GM19463 (cell line): ENCODE results near the gene MTERF2.

Experiments
- ATAC-seq: cut with Tn5 transposase; IDR thresholded peaks from one replicate; pipeline ENCODE4 v1.9.1; 2021; ENCODE audit warnings: mild to moderate bottlenecking, moderate library complexity; ENCODE audit not compliant: unreplicated experiment

Gene MTERF2

DNA sequence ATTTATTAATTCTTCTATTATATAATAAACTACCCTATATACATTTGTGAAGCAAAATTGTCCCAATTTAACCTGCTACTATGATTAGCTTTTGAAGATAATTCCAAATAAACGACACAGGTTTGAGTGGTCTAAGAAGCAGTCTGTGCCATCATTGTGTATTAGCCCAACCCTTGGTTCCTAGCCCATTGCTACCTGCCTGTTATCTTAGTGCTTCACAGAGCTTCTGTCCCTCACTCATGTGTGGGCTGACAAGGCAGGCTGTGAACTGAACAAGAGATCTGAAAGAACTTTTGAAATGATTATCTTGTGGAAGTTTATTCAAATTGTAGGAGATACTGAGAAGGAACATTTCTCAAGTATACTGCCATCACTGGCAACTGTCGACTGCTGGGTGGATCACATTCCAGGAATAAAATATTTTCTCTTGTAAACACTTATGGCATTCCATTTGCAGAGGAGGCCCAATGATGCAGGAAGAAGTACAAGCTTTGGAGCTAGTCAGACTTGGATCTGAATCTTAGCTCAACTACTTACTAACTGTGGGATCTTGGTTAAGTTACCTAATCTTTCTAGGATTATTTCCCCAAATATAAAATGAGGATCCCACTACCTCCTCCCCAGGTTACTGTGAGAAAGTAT, 7.8 kb upstream of the MTERF2 start:
- no peak for ATAC-seq

DNA sequence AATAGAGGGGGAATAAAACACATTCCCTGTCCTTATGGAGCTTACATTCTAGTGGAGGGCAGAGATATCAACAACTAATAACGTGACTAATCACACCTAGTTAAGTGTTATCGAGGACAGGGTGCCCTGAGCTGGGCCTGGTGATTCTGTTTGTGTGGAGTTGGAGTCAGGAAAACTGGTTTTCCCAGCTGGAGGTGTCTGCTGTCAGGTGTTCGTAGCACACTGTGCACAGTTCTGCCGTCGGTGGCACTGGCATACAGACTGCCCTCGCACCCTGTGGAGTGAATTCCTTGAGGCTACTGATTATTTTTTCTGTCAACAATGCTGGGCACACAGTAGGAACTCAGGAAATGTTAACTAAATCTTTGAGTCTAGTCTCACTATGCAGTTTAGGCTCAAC, 900 bp upstream of the MTERF2 start:
- ATAC-seq: no peak

DNA sequence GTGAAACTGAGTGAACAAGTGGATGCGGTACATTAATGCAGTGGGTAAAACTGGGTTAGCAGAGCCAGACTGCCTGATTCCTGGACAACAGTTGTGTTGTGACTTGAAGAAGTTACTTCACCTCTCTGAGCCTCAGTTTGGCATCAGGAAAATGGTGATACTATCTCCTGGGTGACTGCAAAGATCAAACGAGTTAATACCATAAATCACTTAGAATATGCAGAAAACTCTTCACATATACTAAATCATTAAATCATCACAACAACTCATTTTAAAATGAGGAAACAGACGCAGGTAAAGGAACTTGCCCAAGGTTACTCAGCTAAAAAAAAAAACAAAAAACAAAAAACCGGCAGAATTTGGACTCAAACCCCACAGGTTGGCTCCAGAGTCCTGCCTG, 811 bp downstream of the MTERF2 start:
- no peak for ATAC-seq

GRCh38 chr12:106985479-106985878, 1.5 kb downstream of the MTERF2 start:
- ATAC-seq: no peak

DNA sequence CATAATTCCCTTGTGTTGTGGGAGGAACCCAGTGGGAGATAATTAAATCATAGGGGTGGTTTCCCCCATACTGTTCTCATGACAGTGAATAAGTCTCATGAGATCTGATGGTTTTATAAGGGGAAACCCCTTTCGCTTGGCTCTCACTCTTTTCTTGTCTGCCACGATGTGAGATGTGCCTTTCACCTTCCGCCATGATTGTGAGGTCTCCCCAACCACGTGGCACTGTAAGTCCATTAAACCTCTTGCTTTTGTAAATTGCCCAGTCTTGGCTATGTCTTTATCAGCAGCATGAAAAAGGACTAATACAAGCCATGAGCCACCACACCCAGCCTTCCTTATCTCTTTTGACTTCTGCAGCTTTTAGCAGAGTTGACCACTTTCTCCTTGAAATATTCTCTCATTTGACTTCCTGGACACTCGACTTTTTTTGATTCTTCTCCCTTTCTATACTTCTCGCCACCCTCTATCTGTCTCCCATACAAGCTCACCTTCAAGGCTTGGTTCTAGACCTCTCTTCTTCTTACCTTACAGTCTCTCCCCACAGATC, 2.3 kb downstream of the MTERF2 start:
- ATAC-seq: no peak

DNA sequence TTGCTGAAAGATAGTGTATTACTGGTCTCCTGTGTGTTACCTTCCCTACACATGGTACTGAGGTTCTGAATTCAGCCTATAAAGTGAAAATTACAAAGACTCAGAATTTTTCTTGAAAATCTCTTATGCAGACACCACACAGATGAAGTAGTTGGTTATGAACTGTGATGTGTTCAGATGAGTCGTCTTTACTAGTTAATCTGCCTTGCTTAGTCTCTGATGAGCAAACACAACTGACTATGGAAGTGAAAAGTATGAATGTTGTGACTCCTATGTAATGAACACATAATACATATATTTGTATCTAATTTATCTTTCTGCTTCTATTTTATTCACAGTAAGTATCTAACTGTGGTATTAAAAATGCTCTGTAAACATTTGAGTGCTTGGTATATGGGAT, 4.7 kb downstream of the MTERF2 start:
- no peak for ATAC-seq

- no peak for ATAC-seq
Observed at GRCh38 chr12:106981788-106982187, 5.2 kb downstream of the MTERF2 start.

DNA sequence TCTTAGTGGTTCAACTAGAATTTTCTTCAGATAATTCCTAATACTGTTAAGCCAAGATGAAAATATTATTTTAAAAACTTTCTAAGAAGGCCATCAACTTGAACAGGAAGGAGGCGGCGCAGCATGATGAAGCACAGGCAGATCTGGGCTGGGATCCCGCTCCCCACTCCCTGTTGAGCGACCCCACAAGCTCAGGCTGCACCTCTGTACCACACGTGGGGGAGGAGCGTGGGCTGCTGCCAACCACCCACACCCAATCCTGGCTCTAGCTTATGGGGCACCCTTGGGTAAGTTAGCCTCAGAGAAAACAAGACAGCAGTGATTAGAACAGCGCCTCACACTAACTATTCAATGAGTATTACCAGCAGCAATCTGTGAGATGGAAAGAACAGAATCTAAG, 6.0 kb downstream of the MTERF2 start:
- ATAC-seq: no peak

DNA sequence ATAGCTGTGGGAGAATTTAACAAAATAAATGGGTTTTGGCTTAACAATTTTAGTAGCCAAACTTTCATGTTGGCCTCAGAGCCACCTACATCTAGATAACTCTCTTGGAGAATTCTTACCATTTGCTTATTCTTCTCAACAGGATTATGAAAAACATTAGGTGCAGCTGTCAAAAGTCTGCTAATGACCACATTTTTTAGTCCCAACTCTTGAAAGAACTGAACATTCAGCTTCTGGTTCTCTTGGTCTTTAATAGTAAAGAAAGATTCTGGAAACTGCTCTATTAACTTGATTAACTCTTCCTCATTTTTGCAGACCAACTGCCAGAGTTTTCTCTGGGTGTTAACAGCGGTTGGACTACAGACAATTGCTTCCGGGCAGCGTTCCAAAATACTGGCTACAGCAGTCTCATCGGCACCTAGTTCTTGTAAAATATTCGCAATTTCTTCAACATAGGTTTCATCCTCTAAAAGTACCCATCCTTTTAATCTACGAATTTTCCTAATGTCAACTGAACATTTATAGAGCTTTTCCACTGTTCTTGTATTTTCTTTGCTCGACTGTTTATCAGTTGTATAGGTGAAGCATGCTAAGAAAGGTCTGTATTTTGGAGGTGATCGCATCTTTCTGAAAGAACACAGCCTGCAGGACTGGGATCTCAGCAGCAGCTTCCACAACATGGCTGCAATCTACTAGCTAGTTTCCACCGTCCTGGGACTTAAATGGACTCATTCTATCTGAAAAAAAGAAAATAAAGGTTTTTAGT, 8.7 kb downstream of the MTERF2 start:
- no peak for ATAC-seq

DNA sequence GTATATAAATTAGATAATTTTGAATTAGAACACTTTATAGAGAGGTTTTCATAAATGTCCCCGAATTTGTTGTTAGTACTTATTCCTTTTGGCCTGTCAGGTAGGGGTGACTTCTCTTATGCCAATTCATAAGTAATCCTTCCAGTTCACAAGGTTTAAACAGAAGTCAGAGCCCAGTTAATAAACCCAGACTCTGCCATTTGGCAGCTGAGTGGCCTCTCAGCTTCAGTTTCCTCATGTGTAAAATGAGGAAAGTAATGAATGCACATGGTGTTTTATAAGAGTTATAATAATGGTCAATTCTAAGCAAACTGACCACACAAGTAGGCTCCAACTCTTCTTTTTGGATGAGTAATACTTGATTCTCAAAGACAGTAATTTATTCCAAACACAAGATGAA, 10.3 kb downstream of the MTERF2 start:
- ATAC-seq: no peak

GRCh38 chr12:106975993-106976658, 10.8 kb downstream of the MTERF2 start:
- ATAC-seq: no peak

GRCh38 chr12:106975098-106975497, 11.8 kb downstream of the MTERF2 start:
- ATAC-seq: no peak

GRCh38 chr12:106974511-106974910, 12.4 kb downstream of the MTERF2 start:
- peak; percentile 91 for ATAC-seq

DNA sequence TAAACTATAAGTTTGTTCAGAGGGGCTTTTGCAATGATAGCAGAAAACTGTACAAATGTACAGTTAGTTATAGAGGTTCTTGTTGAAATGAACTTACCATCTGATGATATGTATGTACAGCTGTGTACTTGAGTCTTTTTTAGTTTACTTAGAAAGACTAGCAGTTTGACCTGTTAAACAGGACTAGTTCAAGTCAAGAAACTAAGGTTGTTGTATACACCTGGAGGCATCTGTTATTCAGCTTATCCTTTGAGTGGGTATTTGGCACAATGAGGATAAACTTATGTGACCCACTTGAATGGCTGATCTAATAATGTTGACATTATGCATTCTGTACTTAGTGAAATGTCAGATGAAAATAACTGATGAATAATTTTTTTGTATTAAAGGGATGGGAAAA, 13.4 kb downstream of the MTERF2 start:
- ATAC-seq: no peak

GRCh38 chr12:106971065-106971464, 15.9 kb downstream of the MTERF2 start:
- ATAC-seq: no peak

DNA sequence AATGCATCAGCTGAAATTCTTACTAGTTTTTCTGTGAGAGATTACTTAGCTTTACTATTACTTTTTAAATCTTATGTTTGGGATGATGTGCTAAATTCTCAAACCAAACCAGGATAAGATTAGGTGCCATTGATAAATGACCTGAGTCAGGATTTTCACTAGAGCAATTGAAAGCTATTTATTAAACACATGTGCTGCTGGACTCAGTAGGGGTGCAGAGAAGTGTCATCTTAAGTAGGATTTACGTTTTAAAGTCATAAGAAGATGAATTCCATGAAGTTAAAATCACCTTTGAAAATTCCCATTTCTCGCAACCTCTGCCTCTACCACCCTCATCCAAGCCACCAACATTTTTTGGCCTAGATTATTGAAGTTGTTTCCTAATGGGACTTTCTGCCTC, 22.4 kb downstream of the MTERF2 start:
- ATAC-seq: no peak

GRCh38 chr12:106962286-106962685, 24.7 kb downstream of the MTERF2 start:
- no peak for ATAC-seq

DNA sequence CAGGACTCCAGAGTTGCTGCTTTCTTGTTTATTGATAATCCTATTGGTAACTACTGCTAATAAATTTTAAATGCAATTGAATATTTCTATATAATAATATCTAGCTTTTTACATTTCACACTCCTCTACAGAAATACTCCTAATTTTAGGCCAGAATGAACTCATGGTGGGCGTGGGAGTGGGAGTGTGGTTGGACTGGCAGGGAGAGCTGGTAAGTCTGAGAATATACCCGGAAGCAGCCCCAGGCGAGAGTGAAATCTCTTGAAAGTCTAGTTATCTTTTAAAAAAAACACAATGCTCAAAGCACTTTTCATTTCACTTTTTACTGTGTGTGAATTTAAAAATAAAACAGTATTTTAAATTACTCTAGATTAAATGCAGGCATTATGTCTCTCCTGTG, 26.5 kb downstream of the MTERF2 start:
- ATAC-seq: no peak

DNA sequence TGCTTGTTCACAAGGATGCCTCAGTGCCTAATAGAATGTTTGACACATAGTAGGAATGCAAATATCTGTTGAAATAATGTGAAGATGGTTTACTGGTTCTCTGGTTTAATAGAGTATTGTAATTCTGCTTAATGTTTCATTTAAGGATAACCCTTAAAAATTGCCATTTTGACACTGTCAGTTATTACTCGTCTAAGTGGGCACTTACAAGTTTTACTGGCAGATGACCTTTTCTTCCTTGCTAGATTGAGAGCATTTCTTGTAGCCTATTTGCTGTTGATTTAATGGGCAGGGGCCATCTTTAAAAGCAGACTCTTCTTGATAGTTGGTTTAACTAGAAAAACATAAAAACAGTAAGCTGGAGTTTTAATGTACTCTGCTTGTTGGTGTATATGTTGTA, 29.4 kb downstream of the MTERF2 start:
- no peak for ATAC-seq

GRCh38 chr12:106956048-106956578, 30.8 kb downstream of the MTERF2 start:
- peak; percentile 23 for ATAC-seq

GRCh38 chr12:106955377-106956047, 31.4 kb downstream of the MTERF2 start, which contains the start of gene TMEM263:
Gene TMEM263 (plus strand): TSS chr12:106955907. CDS start chr12:106967117, 11,210 bp downstream.
- ATAC-seq: peak; percentile 76
